ENCODE results near the gene COIL.

The COIL gene

GRCh38 chr17:56918916-56919315 lies 41.9 kb downstream of the COIL start:
- in situ Hi-C loops (cut with HindIII; ENCODE audit: low sequenced_read_pairs), result no loop called here
- no peak for DNase-seq (ENCODE audit: low read depth)
- no peak overlapping the region for H3K4me3 ChIP-seq (ENCODE audit: low read depth, low read length)
- no peak for TF ChIP-seq CTCF (IDR thresholded peaks at IDR 0.05; ENCODE audit: low read depth, low read length, missing control alignments)

- in situ Hi-C loops (cut with HindIII; ENCODE audit: low sequenced_read_pairs), result no loop called here
- no peak for TF ChIP-seq CTCF (IDR thresholded peaks at IDR 0.05; ENCODE audit: low read depth, low read length, missing control alignments)
- DNase-seq (ENCODE audit: low read depth), result no peak
- H3K4me3 ChIP-seq (ENCODE audit: low read depth, low read length), result no peak overlapping the region
Measured at GRCh38 chr17:56917559-56918296, 43.1 kb downstream of the COIL start.

GRCh38 chr17:56914581-56915273 lies 46.1 kb downstream of the COIL start:
- in situ Hi-C loops (cut with HindIII; ENCODE audit: low sequenced_read_pairs), result no loop called here
- no peak for TF ChIP-seq CTCF (IDR thresholded peaks at IDR 0.05; ENCODE audit: low read depth, low read length, missing control alignments)
- peak overlapping the region; percentile 67 for H3K4me3 ChIP-seq (ENCODE audit: low read depth, low read length)
- DNase-seq (ENCODE audit: low read depth), result no peak

- peak; percentile 26 for DNase-seq (ENCODE audit: low read depth)
- peak within 1 kb of the TSS; percentile 67 for H3K4me3 ChIP-seq (ENCODE audit: low read depth, low read length)
- TF ChIP-seq CTCF (IDR thresholded peaks at IDR 0.05; ENCODE audit: low read depth, low read length, missing control alignments), result no peak
- in situ Hi-C loops (cut with HindIII; ENCODE audit: low sequenced_read_pairs), result no loop called here
Measured at GRCh38 chr17:56913867-56914580, 46.8 kb downstream of the COIL start, which contains the start of gene TRIM25. TSS of gene TRIM25 (minus strand) at chr17:56914049. CDS start at chr17:56913988, 61 bp downstream.

- no peak for DNase-seq (ENCODE audit: low read depth)
- in situ Hi-C loops (cut with HindIII; ENCODE audit: low sequenced_read_pairs), result no loop called here
- peak overlapping the region; percentile 67 for H3K4me3 ChIP-seq (ENCODE audit: low read depth, low read length)
- TF ChIP-seq CTCF (IDR thresholded peaks at IDR 0.05; ENCODE audit: low read depth, low read length, missing control alignments), result no peak
Measured at GRCh38 chr17:56913353-56913866, 47.4 kb downstream of the COIL start.

GRCh38 chr17:56913000-56913311 lies 47.9 kb downstream of the COIL start:
- in situ Hi-C loops (cut with HindIII; ENCODE audit: low sequenced_read_pairs), result no loop called here
- no peak for TF ChIP-seq CTCF (IDR thresholded peaks at IDR 0.05; ENCODE audit: low read depth, low read length, missing control alignments)
- H3K4me3 ChIP-seq (ENCODE audit: low read depth, low read length), result peak overlapping the region; percentile 67
- DNase-seq (ENCODE audit: low read depth), result no peak
